Caco-2 (cell line): ENCODE measurements around the gene TSPAN18. TPM values are rescaled to one million over a fixed set of nuclear protein-coding genes. Genes with fewer than 3 reads are reported as not detected.

Experiments used
- BruUV-seq: library from RNA; stranded (reverse); fragments of 400-500 nt; replicated peaks from 2 replicates; lab custom pipeline; 2021; lab: Mats Ljungman, UMichigan
- CTCF ChIA-PET: fragments of 300-600 bp; sonication (Branson Sonifier 250); formaldehyde crosslinking; loops from one replicate; lab custom pipeline; 2022; ENCODE audit warnings: antibody characterized with exemption; lab: Charles Lee
- POLR2A ChIA-PET: fragments of 300-600 bp; sonication (Branson Sonifier 250); formaldehyde crosslinking; loops from one replicate; lab custom pipeline; 2022; ENCODE audit warnings: antibody characterized with exemption; lab: Charles Lee
- DNase-seq, 2 experiments: peaks; one replicate each; pipeline versions ENCODE4 v3.0.0 to v3.0.0-alpha.2; 2020 to 2022
- H3K27me3 ChIP-seq: replicated peaks from 2 replicates; pipeline ENCODE4 v1.6.0; 2011; ENCODE audit warnings: low read length; ENCODE audit not compliant: control insufficient read depth, insufficient read depth
- H3K36me3 ChIP-seq: 2 replicates; pipeline ENCODE4 v1.5.1; 2011; ENCODE audit warnings: low read length; ENCODE audit not compliant: control insufficient read depth, insufficient read depth
- H3K4me1 ChIP-seq: fragments of 250-450 bp; sonication (Bioruptor Pico); 2 replicates; pipeline ENCODE4 v1.5.1; 2020; ENCODE audit warnings: mild to moderate bottlenecking
- H3K4me3 ChIP-seq: 2 replicates; pipeline ENCODE4 v1.5.1; 2011; ENCODE audit warnings: low read depth, mild to moderate bottlenecking, control low read depth, low read length
- H3K9me3 ChIP-seq: fragments of 250-450 bp; sonication (Bioruptor Pico); 2 replicates; pipeline ENCODE4 v1.5.1; 2020; ENCODE audit warnings: mild to moderate bottlenecking, moderate library complexity
- H3K27ac Mint-ChIP-seq: one replicate; pipeline ENCODE4 v1.8.0; 2022; ENCODE audit warnings: mixed read lengths; ENCODE audit not compliant: unreplicated experiment
- H3K27me3 Mint-ChIP-seq: one replicate; pipeline ENCODE4 v1.8.0; 2022; ENCODE audit warnings: mixed read lengths; ENCODE audit not compliant: insufficient read depth, unreplicated experiment
- H3K36me3 Mint-ChIP-seq: one replicate; pipeline ENCODE4 v1.8.0; 2022; ENCODE audit warnings: mild to moderate bottlenecking, mixed read lengths; ENCODE audit not compliant: insufficient read depth, unreplicated experiment
- H3K4me1 Mint-ChIP-seq: one replicate; pipeline ENCODE4 v1.8.0; 2022; ENCODE audit warnings: low read depth, mixed read lengths; ENCODE audit not compliant: unreplicated experiment
- H3K4me3 Mint-ChIP-seq: one replicate; pipeline ENCODE4 v1.8.0; 2022; ENCODE audit warnings: mild to moderate bottlenecking, moderate library complexity, mixed read lengths; ENCODE audit not compliant: unreplicated experiment
- H3K9me3 Mint-ChIP-seq: one replicate; pipeline ENCODE4 v1.8.0; 2022; ENCODE audit warnings: mixed read lengths; ENCODE audit not compliant: unreplicated experiment
- CTCF ChIP-seq, 2 experiments: fragments of 200-600 bp in 1 of 2; IDR thresholded peaks; 1 replicate in 1 of 2; 2 replicates in 1 of 2; pipeline versions ENCODE4 v1.5.1 to v1.8.0; 2011 to 2022; ENCODE audit warnings: antibody characterized with exemption in 1 of 2, control low read depth in 1 of 2, inconsistent platforms in 1 of 2, low read depth in 1 of 2, low read length in 1 of 2, mild to moderate bottlenecking in 1 of 2, moderate library complexity in 1 of 2; ENCODE audit not compliant: insufficient read depth in 1 of 2, severe bottlenecking in 1 of 2, unreplicated experiment in 1 of 2
- intact Hi-C: fragments of 100-400 bp; cut with micrococcal nuclease; formaldehyde crosslinking; loops from one replicate; pipeline ENCODE4 v1.10.0; 2022; ENCODE audit not compliant: unreplicated experiment
- total RNA-seq: library from RNA; stranded (reverse); gene quantifications from 2 replicates; pipeline ENCODE4 v1.2.3, GENCODE V29; 2022

The TSPAN18 gene
- total RNA-seq, 1 experiment from 2014 or later, result 7.4 TPM

GRCh38 chr11:44886790-44887140, 160.0 kb downstream of the TSPAN18 start:
- H3K4me1 ChIP-seq, result peaks cover 20% of the 10 kb centered on the region
- no TSS peak for BruUV-seq
- no peak for DNase-seq
- no peaks in the 10 kb centered on the region for H3K36me3 ChIP-seq
- ChIA-PET POLR2A (no interaction called here), CTCF (no interaction called here)
- no peaks in the 10 kb centered on the region for H3K27me3 ChIP-seq
- H3K9me3 ChIP-seq, result no peaks in the 10 kb centered on the region
- H3K9me3 Mint-ChIP-seq, result no peaks in the 10 kb centered on the region
- H3K4me3 ChIP-seq, result no peak overlapping the region
- no peaks in the 10 kb centered on the region for H3K36me3 Mint-ChIP-seq
- H3K4me1 Mint-ChIP-seq, result peaks cover 8% of the 10 kb centered on the region
- no peak for TF ChIP-seq CTCF (IDR thresholded peaks at IDR 0.05; ENCODE audit: insufficient read depth in 1 of 2, low read depth in 1 of 2, low read length in 1 of 2, severe bottlenecking in 1 of 2, unreplicated experiment in 1 of 2)
- H3K4me3 Mint-ChIP-seq, result no peak overlapping the region
- no peaks in the 10 kb centered on the region for H3K27me3 Mint-ChIP-seq
- H3K27ac Mint-ChIP-seq, result no peak overlapping the region
- intact Hi-C loops, result no loop called here

GRCh38 chr11:44887636-44888035, 160.9 kb downstream of the TSPAN18 start:
- DNase-seq, result no peak
- Histone ChIP-seq H3K27me3 (no peaks in the 10 kb centered on the region), H3K36me3 (no peaks in the 10 kb centered on the region), H3K4me3 (no peak overlapping the region), H3K4me1 (peaks cover 20% of the 10 kb centered on the region), H3K9me3 (no peaks in the 10 kb centered on the region)
- no peak for TF ChIP-seq CTCF (IDR thresholded peaks at IDR 0.05; ENCODE audit: insufficient read depth in 1 of 2, low read depth in 1 of 2, low read length in 1 of 2, severe bottlenecking in 1 of 2, unreplicated experiment in 1 of 2)
- Mint-ChIP-seq H3K4me1 (peaks cover 8% of the 10 kb centered on the region), H3K36me3 (no peaks in the 10 kb centered on the region), H3K27ac (no peak overlapping the region), H3K4me3 (no peak overlapping the region), H3K9me3 (no peaks in the 10 kb centered on the region), H3K27me3 (no peaks in the 10 kb centered on the region)
- ChIA-PET POLR2A (no interaction called here), CTCF (interaction anchor here (0.6 kb wide), 1 partner anchor 155 kb away, joined by 3 read pairs; no protein-coding TSS in a partner anchor)
- intact Hi-C loops, result no loop called here
- no TSS peak for BruUV-seq

- Histone ChIP-seq H3K4me1 (peaks cover 8% of the 10 kb centered on the region), H3K9me3 (no peaks in the 10 kb centered on the region), H3K4me3 (no peak overlapping the region), H3K27me3 (no peaks in the 10 kb centered on the region), H3K36me3 (no peaks in the 10 kb centered on the region)
- no peaks in the 10 kb centered on the region for H3K9me3 Mint-ChIP-seq
- intact Hi-C loops, result no loop called here
- ChIA-PET POLR2A (no interaction called here), CTCF (no interaction called here)
- no peak for TF ChIP-seq CTCF (IDR thresholded peaks at IDR 0.05; ENCODE audit: insufficient read depth in 1 of 2, low read depth in 1 of 2, low read length in 1 of 2, severe bottlenecking in 1 of 2, unreplicated experiment in 1 of 2)
- no peaks in the 10 kb centered on the region for H3K36me3 Mint-ChIP-seq
- DNase-seq, result no peak
- no peaks in the 10 kb centered on the region for H3K27me3 Mint-ChIP-seq
- peaks cover under 1% of the 10 kb centered on the region for H3K4me1 Mint-ChIP-seq
- H3K4me3 Mint-ChIP-seq, result no peak overlapping the region
- BruUV-seq, result no TSS peak
- no peak overlapping the region for H3K27ac Mint-ChIP-seq
These were observed 162.5 kb downstream of the TSPAN18 start for GRCh38 chr11:44889266-44889665.
